22Rv1 (cell line): ENCODE data around the gene SLC35F5.
"Not testable (repeated sequence)": the region's sequence is repeated elsewhere in the genome, so short reads cannot be mapped to it uniquely, and the experiment has no call there.

Experiments
- H3K27ac ChIP-seq: fragments of 450-650 bp; 2 replicates; pipeline ENCODE4 v1.5.1; 2017
- ZFX ChIP-seq: fragments of 450-650 bp; IDR thresholded peaks from 2 replicates; pipeline ENCODE4 v1.6.1; 2017; ENCODE audit warnings: antibody characterized with exemption, borderline replicate concordance
- TF ChIP-seq, protein P1 (sequence below): fragments of 450-650 bp; IDR thresholded peaks from 2 replicates; pipeline ENCODE4 v1.5.1; 2017; ENCODE audit warnings: mild to moderate bottlenecking

The SLC35F5 gene

DNA sequence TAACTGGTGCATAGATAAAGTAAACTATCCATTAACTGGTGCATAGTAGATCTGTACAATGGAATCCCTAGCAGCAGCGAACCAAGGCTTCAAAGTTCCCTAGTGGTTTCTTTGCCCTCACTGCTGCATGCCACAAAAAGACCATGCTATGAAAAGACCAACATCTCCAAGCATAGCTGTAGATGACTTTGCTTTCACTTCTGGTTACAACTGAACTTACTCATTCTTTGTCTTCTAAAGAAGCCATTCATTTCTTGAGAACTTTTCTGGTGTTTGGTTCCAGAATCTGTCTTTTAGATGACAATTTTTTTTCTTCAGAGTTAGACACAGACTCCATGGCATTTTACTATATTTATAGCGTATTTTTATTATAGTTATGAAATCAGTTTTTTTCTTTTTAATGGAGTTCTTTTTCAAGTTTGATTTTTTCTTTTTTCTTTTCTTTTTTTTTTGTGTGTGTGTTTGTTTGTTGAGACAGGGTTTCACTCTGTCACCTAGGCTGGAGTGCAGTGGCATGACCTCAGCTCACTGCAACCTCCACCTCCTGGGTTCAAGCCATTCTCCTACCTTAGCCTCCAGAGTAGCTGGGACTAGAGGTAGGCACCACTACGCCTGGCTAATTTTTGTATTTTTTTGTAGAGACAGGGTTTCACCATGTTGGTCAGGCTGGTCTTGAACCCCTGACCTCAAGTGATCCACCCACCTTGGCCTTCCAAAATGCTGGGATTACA, 63.6 kb downstream of the SLC35F5 start:
- H3K27ac ChIP-seq, result no peak overlapping the region
- TF ChIP-seq, protein P1, sequence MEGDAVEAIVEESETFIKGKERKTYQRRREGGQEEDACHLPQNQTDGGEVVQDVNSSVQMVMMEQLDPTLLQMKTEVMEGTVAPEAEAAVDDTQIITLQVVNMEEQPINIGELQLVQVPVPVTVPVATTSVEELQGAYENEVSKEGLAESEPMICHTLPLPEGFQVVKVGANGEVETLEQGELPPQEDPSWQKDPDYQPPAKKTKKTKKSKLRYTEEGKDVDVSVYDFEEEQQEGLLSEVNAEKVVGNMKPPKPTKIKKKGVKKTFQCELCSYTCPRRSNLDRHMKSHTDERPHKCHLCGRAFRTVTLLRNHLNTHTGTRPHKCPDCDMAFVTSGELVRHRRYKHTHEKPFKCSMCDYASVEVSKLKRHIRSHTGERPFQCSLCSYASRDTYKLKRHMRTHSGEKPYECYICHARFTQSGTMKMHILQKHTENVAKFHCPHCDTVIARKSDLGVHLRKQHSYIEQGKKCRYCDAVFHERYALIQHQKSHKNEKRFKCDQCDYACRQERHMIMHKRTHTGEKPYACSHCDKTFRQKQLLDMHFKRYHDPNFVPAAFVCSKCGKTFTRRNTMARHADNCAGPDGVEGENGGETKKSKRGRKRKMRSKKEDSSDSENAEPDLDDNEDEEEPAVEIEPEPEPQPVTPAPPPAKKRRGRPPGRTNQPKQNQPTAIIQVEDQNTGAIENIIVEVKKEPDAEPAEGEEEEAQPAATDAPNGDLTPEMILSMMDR, result no peak
- no peak for TF ChIP-seq ZFX

DNA sequence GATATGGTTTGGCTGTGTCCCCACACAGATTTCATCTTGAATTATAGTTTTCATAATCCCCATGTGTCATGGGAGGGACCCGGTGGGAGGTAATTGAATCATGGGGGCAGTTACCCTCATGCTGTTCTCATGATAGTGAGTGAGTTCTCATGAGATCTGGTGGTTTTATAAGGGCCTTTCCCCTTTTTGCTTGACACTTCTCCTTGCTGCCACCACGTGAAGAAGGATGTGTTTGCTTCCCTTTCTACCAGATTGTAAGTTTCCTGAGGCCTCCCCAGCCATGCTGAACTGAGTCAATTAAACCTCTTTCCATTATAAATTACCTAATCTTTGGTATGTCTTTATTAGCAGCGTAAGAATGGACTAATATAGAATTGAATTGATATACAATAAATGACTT, 65.6 kb downstream of the SLC35F5 start:
- H3K27ac ChIP-seq, result not testable (repeated sequence)

DNA sequence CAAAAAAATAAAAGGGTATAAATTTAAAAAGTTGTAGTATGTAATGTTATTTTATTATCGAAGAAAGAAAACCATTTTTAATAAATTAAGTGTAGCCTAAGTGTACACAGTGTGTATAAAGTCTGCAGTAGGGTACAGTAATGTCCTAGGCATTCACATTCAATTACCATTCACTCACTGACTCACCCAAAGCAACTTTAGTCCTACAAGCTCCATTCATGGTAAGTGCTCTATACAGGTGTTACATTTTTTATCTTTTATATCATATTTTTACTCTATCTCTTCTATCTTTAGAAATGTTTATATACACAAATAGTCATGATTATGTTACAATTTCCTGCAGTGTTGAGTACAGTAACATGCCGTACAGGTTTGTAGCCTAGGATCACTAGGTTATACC, 69.9 kb downstream of the SLC35F5 start:
- no peak for TF ChIP-seq ZFX
- TF ChIP-seq, protein P1, result no peak
- H3K27ac ChIP-seq, result no peak overlapping the region

DNA sequence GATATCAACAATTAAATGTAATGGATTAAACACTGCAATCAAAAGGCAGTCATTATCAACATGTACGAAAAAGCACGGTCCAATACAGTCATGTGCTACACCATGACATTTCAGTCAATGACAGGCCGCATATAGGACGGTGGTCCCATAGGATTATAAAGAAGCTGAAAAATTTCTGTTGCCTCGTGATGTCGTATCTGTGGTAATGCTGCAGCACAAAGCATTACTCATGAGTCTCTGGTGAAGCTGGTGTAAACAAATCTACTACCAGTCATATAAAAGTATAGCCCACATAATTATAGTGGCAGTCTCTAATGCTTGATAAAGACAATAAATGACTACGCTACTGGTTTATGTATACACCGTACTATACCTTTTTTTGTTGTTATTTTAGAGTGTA, 71.0 kb downstream of the SLC35F5 start:
- no peak for TF ChIP-seq ZFX
- TF ChIP-seq, protein P1, result no peak
- H3K27ac ChIP-seq, result no peak overlapping the region

DNA sequence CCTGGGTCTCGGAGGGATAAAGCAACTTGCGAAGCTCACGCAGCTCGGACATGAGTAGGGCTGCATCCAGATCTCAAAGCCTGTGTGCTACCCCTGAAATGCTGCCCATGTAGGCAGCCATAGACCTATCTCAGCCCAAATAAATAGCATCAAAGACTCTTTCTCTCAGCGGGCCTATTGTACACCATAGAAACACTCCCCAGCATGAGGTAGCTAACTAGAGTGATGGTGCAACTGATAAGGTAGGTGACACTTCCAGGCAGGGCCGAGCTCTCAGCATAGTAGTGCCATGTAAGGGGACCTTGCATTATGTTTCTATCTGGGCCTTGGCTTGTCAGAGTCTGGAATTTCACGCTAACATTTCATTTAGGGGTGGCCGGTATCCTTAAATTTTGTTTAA, 77.0 kb downstream of the SLC35F5 start:
- no peak overlapping the region for H3K27ac ChIP-seq

DNA sequence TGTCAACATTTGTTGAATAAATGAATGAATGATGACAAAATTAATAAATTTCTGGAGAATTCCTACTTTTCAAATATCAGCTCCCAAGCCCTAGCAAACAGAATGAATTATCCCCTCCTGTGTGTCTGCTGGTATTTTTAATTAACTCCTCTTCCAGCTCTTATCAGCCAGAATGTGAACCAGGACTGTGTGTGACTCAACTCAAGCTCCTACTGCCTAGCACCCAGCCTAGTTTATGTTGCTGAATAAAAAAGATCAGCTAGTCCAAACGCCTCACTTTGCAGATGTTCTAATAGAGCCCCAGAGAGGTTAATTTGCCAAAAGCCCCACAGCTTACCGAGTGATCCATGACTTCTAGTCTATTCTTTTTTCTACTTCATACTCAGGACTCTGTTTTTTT, 79.1 kb downstream of the SLC35F5 start:
- H3K27ac ChIP-seq, result no peak overlapping the region
- TF ChIP-seq, protein P1, result no peak
- TF ChIP-seq ZFX, result no peak

More for the DNA sequence above, 77.0 kb downstream of the SLC35F5 start:
- TF ChIP-seq, protein P1, result no peak
- TF ChIP-seq ZFX, result no peak

DNA sequence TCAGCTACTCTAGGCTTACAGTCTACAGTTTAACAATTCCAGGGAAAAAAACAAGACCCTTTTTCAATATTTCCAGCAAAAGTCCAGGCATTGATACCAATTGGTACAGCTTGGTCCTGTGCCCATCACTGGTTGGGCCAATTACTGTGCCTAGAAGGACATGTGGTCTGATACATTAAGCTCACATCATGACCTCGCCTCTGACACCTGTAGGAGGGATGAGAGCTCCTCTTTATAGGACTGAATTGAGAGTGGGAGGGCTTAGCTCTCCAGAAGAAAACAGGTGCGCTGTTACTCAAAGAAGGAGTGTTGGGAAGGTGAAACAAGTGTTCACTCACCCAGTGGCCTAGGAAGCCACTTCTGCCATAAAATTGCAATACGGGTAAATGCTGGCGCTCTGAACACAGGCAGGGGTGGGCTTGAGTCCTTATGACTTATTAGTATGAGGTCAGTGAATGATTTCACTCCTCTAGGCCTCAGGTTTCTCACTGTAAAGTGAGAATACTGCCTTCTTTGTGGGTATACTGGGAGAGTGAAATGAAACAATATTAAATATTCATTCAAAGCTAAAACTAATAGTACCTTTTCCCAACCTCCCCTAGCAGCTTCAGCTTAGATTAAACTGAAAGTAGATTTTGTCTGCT, 79.7 kb downstream of the SLC35F5 start:
- no peak overlapping the region for H3K27ac ChIP-seq
- TF ChIP-seq, protein P1, result no peak
- no peak for TF ChIP-seq ZFX
